Lower lobe of right lung (tissue), 2 donors: ENCODE data around the gene APEH. TPM values are rescaled to one million over a fixed set of nuclear protein-coding genes. Genes with fewer than 3 reads are reported as not detected.

Experiments used
- ATAC-seq, 2 donors: fragments of 200-7000 bp; cut with Tn5 transposase; one replicate each; pipeline ENCODE4 v1.9.1; 2020 to 2022; ENCODE audit warnings: mild to moderate bottlenecking in 2 of 2, moderate library complexity in 2 of 2
- DNase-seq: peaks from one replicate; pipeline ENCODE4 v3.0.0-alpha.2; 2020
- H3K27ac ChIP-seq: fragments of 200-600 bp; one replicate; pipeline ENCODE4 v1.8.0; 2022
- H3K27me3 ChIP-seq: fragments of 200-600 bp; one replicate; pipeline ENCODE4 v1.8.0; 2022; ENCODE audit warnings: low read depth
- H3K36me3 ChIP-seq: fragments of 200-600 bp; one replicate; pipeline ENCODE4 v1.8.0; 2022; ENCODE audit warnings: mild to moderate bottlenecking
- H3K4me1 ChIP-seq: fragments of 200-600 bp; one replicate; pipeline ENCODE4 v1.8.0; 2022
- H3K4me3 ChIP-seq: fragments of 200-600 bp; one replicate; pipeline ENCODE4 v1.8.0; 2022; ENCODE audit warnings: mild to moderate bottlenecking
- H3K9me3 ChIP-seq: fragments of 200-600 bp; one replicate; pipeline ENCODE4 v1.8.0; 2022
- CTCF ChIP-seq: fragments of 200-600 bp; IDR thresholded peaks from one replicate; pipeline ENCODE4 v1.8.0; 2022; ENCODE audit warnings: antibody characterized with exemption, mild to moderate bottlenecking
- intact Hi-C: fragments of 100-400 bp; cut with DNase I; formaldehyde crosslinking; loops from one replicate; pipeline ENCODE4 v1.11.0; 2022
- total RNA-seq: library from RNA; stranded (reverse); fragmentation: NEBNext Ultra II Directional; extraction: Animal tissue kit (Norgen Biotek cat#: 25700); gene quantifications from one replicate; pipeline ENCODE4 v1.2.1, GENCODE V29; 2021
- donor health status: DM: no; HTN: yes; CAD: no; lungs with severe emphysema.

The APEH gene
- total RNA-seq, 1 donor from 2014 or later: 83.4 TPM

- ATAC-seq (no peak), DNase-seq (no peak)
- Histone ChIP-seq H3K36me3 (peaks cover 65% of the 10 kb centered on the region), H3K9me3 (no peaks in the 10 kb centered on the region), H3K4me3 (peak overlapping the region; percentile 96), H3K27ac (peak overlapping the region; percentile 97), H3K4me1 (peaks cover 32% of the 10 kb centered on the region), H3K27me3 (no peaks in the 10 kb centered on the region)
- TF ChIP-seq CTCF: no peak
- intact Hi-C loops: no loop called here
These were observed 50.4 kb downstream of the APEH start for GRCh38 chr3:49724586-49724985.

- Histone ChIP-seq H3K9me3 (no peaks in the 10 kb centered on the region), H3K27ac (no peak overlapping the region), H3K36me3 (peaks cover 74% of the 10 kb centered on the region), H3K4me1 (peaks cover 25% of the 10 kb centered on the region), H3K4me3 (no peak overlapping the region), H3K27me3 (no peaks in the 10 kb centered on the region)
- no peak for TF ChIP-seq CTCF
- DNase-seq (no peak), ATAC-seq (no peak)
- intact Hi-C loops: no loop called here
These were observed 51.9 kb downstream of the APEH start for GRCh38 chr3:49725906-49726681.

GRCh38 chr3:49727154-49727923, 53.2 kb downstream of the APEH start:
- Histone ChIP-seq H3K27ac (no peak overlapping the region), H3K4me3 (no peak overlapping the region), H3K36me3 (peaks cover 74% of the 10 kb centered on the region), H3K9me3 (no peaks in the 10 kb centered on the region), H3K4me1 (peaks cover 21% of the 10 kb centered on the region), H3K27me3 (no peaks in the 10 kb centered on the region)
- TF ChIP-seq CTCF: no peak
- intact Hi-C loops: no loop called here
- no peak for ATAC-seq
- no peak for DNase-seq

GRCh38 chr3:49727924-49728361, 53.8 kb downstream of the APEH start:
- Histone ChIP-seq H3K4me1 (peaks cover 15% of the 10 kb centered on the region), H3K27ac (no peak overlapping the region), H3K4me3 (no peak overlapping the region), H3K27me3 (no peaks in the 10 kb centered on the region), H3K36me3 (peaks cover 77% of the 10 kb centered on the region), H3K9me3 (no peaks in the 10 kb centered on the region)
- no peak for DNase-seq
- no peak for TF ChIP-seq CTCF
- intact Hi-C loops: no loop called here
- no peak for ATAC-seq

- Histone ChIP-seq H3K27me3 (no peaks in the 10 kb centered on the region), H3K4me3 (no peak overlapping the region), H3K4me1 (peaks cover 2% of the 10 kb centered on the region), H3K27ac (no peak overlapping the region), H3K36me3 (peaks cover 98% of the 10 kb centered on the region), H3K9me3 (no peaks in the 10 kb centered on the region)
- ATAC-seq (no peak), DNase-seq (no peak)
- no peak for TF ChIP-seq CTCF
- intact Hi-C loops: no loop called here
These were observed 55.9 kb downstream of the APEH start for GRCh38 chr3:49729966-49730609.
